Measurements from ENCODE around the gene CCDC169. TPM values are rescaled to one million over a fixed set of nuclear protein-coding genes. Genes with fewer than 3 reads are reported as not detected.
"Not testable (repeated sequence)": the region's sequence is repeated elsewhere in the genome, so short reads cannot be mapped to it uniquely, and the experiment has no call there.

CCDC169 gene
- total RNA-seq, 1 experiment from 2014 or later: 8.5 TPM

DNA sequence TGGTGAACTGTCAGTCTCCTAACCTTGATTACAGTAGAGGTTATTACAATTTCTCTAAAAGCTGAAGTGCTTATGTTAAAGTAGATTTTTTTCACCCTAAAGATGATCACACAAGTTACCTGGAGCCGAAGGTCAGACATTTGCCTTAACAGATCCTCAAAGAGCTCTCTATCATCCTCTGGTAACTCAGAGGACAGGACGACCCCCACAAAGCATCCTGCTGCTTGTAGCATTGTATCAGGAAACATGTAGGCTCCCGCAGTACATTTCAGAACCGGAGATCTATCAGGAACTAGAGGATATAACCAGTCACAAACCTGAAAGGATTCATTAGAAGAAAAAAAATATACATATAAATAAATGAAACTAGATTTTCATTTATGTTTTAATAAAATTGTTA lies 33.7 kb upstream of the CCDC169 start:
- no peak overlapping the region for H3K27ac ChIP-seq
- peaks cover 88% of the 10 kb centered on the region for H3K36me3 ChIP-seq
- H3K9me3 ChIP-seq (replicated peaks): no peaks in the 10 kb centered on the region
- H3K4me3 ChIP-seq: no peak overlapping the region
- no peaks in the 10 kb centered on the region; the same call in 1 of the 2 replicates for H3K4me1 ChIP-seq
- H3K27me3 ChIP-seq: no peaks in the 10 kb centered on the region
- no peak for DNase-seq

GRCh38 chr13:36329361-36329760 lies 31.7 kb upstream of the CCDC169 start:
- H3K36me3 ChIP-seq: peaks cover 92% of the 10 kb centered on the region
- no peaks in the 10 kb centered on the region for H3K9me3 ChIP-seq (replicated peaks)
- H3K4me3 ChIP-seq: no peak overlapping the region
- no peak for DNase-seq
- no peak overlapping the region for H3K27ac ChIP-seq
- peaks cover 3% of the 10 kb centered on the region for H3K4me1 ChIP-seq
- no peaks in the 10 kb centered on the region for H3K27me3 ChIP-seq

DNA sequence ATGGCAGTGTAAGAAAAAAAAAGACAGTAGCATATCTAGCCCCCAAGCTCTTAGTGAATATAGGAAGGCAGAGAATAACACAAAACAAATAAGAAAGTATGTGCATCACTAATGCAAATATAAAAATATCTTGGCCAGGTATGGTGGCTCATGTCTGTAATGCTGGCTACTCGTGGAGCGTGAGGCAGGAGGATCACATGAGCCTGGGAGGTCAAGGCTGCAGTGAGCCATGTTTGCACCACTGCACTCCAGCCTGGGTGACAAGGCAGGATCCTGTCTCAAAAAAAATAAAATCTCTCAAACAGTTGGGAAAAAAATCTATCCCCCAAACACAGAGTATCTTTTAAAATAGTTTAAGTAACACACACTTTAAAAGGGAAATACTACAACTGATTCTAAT lies 31.2 kb upstream of the CCDC169 start:
- H3K27me3 ChIP-seq: no peaks in the 10 kb centered on the region
- peaks cover 7% of the 10 kb centered on the region for H3K4me1 ChIP-seq
- no peak overlapping the region for H3K4me3 ChIP-seq
- no peak overlapping the region for H3K27ac ChIP-seq
- no peak for DNase-seq
- H3K36me3 ChIP-seq: peaks cover 90% of the 10 kb centered on the region
- no peaks in the 10 kb centered on the region for H3K9me3 ChIP-seq (replicated peaks)

DNA sequence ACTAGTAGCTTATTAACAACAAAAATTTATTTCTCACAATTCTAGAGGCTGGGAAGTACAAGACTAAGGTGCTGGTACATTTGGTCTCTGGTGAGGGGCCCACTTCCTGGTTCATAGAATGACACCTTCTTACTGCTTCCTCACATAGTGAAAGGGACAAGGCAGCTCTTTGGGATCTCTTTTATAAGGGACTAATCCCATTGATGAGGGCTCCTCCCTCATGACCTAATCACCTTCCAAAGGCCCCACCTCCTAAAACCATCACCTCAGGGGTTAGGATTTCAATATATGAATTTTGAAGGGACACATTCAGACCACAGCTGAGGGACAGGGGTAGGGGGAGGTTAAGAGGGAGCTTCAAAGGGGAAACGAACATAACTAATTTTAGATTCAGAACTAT lies 28.3 kb upstream of the CCDC169 start:
- Histone ChIP-seq H3K4me1 (peaks cover 12% of the 10 kb centered on the region), H3K4me3 (no peak overlapping the region), H3K9me3 (replicated peaks) (no peaks in the 10 kb centered on the region), H3K27ac (no peak overlapping the region), H3K27me3 (no peaks in the 10 kb centered on the region), H3K36me3 (peaks cover 85% of the 10 kb centered on the region)
- DNase-seq: no peak

DNA sequence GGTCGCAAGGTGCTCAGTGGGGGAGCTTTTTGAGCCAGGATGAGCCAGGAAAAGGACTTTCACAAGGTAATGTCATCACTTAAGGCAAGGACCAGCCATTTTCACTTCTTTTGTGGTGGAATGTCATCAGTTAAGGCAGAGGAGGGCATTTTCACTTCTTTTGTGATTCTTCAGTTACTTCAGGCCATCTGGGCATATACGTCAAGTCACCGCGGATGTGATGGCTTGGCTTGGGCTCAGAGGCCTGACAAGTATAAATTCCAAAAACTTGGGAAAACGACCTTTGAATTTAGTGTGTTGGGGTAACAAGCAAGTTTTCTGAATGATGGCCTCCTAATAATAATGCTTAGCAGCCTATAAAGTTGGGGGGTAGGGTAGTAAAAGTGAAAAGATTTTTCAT lies 27.3 kb upstream of the CCDC169 start:
- DNase-seq; H3K9me3 ChIP-seq (replicated peaks); H3K4me3 ChIP-seq; H3K27ac ChIP-seq; H3K27me3 ChIP-seq: not testable (repeated sequence)
- Histone ChIP-seq H3K4me1 (peaks cover 12% of the 10 kb centered on the region), H3K36me3 (peaks cover 77% of the 10 kb centered on the region)

DNA sequence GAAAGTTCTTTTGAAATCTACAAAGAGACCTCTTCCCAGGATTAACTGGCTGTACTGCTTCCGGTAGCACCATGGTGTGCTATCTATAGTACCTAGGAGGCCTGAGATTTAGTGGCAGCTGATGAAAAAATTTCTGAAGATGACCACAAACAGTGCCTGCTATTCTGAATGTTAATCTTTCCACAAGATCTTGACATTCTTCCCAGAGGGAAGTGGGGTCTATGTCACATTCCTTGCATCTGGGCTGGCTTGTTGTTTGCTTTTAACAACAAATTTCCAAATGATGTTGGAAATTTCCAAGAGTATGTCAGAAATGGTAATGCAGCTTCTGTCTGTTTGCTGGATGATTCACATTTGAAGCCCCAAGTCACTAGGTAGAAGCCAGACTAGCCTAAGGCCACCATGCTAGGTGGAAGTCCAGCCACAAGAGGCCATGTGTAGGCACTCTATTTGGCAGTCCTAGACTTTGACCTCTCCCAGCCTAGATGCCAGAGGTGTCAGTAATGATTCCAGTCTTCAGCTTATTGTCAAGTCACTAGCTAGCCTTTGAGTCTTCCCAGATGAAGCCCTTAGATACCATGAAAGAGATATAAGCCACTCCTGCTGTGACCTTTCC lies 26.4 kb upstream of the CCDC169 start:
- Histone ChIP-seq H3K27me3 (no peaks in the 10 kb centered on the region), H3K4me1 (peaks cover 12% of the 10 kb centered on the region), H3K9me3 (replicated peaks) (no peaks in the 10 kb centered on the region), H3K36me3 (peaks cover 69% of the 10 kb centered on the region), H3K27ac (peak overlapping the region; percentile 68), H3K4me3 (no peak overlapping the region)
- peak; percentile 42 to 43 for DNase-seq

- H3K27ac ChIP-seq: peak overlapping the region; percentile 68
- H3K36me3 ChIP-seq: peaks cover 63% of the 10 kb centered on the region
- DNase-seq: no peak
- no peaks in the 10 kb centered on the region for H3K9me3 ChIP-seq (replicated peaks)
- peaks cover 12% of the 10 kb centered on the region for H3K4me1 ChIP-seq
- no peak overlapping the region for H3K4me3 ChIP-seq
- H3K27me3 ChIP-seq: no peaks in the 10 kb centered on the region
Observed at GRCh38 chr13:36323408-36323807, 25.8 kb upstream of the CCDC169 start.

- H3K4me1 ChIP-seq: peaks cover 12% of the 10 kb centered on the region
- not testable (repeated sequence) for DNase-seq
Observed at GRCh38 chr13:36319793-36320192, 22.2 kb upstream of the CCDC169 start.

DNA sequence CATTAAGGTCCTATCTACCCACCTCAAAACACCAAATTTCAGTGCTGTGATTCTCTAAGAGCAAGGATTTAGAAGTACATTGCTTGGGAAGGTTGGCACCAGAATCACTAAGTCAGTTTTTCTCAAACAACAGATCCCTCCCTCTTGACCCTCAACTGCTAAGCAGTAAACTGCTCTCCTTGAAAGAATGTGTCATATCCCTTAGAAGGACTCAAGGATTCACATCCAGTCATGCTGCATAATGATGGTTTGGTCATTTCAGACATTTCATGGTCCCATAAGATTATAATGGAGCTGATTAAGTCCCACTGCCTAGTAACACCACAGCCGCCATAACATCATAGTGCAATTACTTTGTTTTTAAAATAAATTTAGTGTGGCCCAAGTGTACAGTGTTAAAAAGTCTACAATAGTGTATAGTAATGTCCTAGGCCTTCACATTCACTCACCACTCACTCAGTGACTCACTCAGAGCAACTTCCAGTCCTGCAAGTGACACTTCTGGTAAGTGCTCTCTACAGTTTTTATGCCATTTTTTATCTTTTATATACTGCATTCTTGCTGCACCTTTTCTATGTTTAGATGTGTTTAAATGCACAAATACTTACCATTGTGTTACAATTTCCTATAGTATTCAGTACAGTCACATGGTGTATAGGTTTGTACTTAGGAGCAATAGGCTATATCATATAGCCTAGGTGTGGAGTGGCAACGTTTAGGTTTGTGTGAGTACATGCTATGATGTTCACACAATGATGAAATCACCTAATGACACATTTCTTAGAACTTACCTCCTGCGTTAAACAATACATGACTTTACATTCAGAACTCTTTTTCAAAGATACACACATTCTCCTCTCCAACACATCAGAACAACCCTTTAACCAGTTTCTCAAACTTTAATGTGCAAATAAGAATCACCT lies 15.7 kb upstream of the CCDC169 start:
- Histone ChIP-seq H3K36me3 (peaks cover 61% of the 10 kb centered on the region), H3K9me3 (replicated peaks) (no peaks in the 10 kb centered on the region), H3K4me1 (no peaks in the 10 kb centered on the region), H3K27me3 (no peaks in the 10 kb centered on the region), H3K27ac (no peak overlapping the region), H3K4me3 (no peak overlapping the region)
- DNase-seq: no peak

More at GRCh38 chr13:36319793-36320192, 22.2 kb upstream of the CCDC169 start:
- H3K9me3 ChIP-seq (replicated peaks); H3K4me3 ChIP-seq; H3K27ac ChIP-seq; H3K27me3 ChIP-seq: not testable (repeated sequence)
- H3K36me3 ChIP-seq: peaks cover 40% of the 10 kb centered on the region

GRCh38 chr13:36310417-36311108 lies 12.9 kb upstream of the CCDC169 start:
- Histone ChIP-seq H3K9me3 (replicated peaks) (no peaks in the 10 kb centered on the region), H3K27ac (no peak overlapping the region), H3K4me3 (no peak overlapping the region), H3K4me1 (no peaks in the 10 kb centered on the region), H3K27me3 (no peaks in the 10 kb centered on the region), H3K36me3 (peaks cover 66% of the 10 kb centered on the region)
- no peak for DNase-seq

GRCh38 chr13:36302289-36302688 lies 4.7 kb upstream of the CCDC169 start:
- Histone ChIP-seq H3K27ac (no peak overlapping the region), H3K36me3 (peaks cover 22% of the 10 kb centered on the region), H3K4me1 (no peaks in the 10 kb centered on the region), H3K27me3 (no peaks in the 10 kb centered on the region), H3K4me3 (no peak overlapping the region), H3K9me3 (replicated peaks) (no peaks in the 10 kb centered on the region)
- DNase-seq: no peak

DNA sequence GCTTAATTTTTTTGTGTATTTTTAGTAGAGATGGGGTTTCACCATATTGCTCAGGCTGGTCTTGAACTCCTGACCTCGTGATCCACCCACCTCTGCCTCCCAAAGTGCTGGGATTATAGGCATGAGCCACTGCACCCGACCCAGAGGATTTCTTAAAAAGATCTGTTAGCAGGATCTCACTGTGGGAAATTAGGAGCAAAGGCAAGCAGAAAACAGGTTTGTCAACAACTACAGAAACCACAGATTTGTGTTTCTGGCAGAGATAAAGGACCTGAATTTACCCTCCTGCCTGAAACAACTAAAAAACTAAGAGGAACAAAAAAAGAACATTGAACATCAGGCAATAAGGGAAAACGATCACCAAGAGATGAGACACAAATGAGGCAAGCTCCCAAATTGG lies 1.9 kb upstream of the CCDC169 start:
- H3K9me3 ChIP-seq (replicated peaks); DNase-seq; H3K27me3 ChIP-seq; H3K4me3 ChIP-seq; H3K27ac ChIP-seq; H3K4me1 ChIP-seq: not testable (repeated sequence)
- H3K36me3 ChIP-seq: peaks cover 17% of the 10 kb centered on the region

DNA sequence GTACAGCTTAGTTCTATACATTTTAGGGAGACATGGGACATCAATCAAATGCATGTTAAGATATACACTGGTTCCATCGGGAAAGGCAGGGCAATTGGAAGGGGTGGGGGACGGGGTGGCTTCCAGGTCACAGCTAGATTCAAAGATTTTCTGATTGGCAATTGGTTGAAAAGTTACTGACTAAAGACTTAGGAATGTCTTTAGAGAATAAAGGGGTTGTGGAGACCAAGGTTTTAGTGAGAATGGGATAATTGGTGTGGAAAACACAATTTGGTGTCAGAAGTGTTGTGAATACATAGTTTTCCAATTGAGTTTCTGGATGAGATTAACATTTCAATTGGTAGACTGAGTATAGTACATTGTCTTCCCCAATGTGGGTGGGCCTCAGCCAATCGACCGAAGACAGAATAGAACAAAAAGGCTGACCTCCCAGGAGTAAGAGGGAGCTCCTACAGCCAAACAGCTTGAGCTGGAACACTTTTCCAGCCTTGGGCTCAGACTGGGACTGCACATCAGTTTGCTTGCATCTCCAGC lies 988 bp upstream of the CCDC169 start:
- peak; percentile 15 to 39 for DNase-seq
- peak overlapping the region; percentile 88 for H3K27ac ChIP-seq
- H3K4me3 ChIP-seq: peak overlapping the region; percentile 90

GRCh38 chr13:36294096-36294495 lies 3.5 kb downstream of the CCDC169 start:
- no peak for DNase-seq
- H3K4me1 ChIP-seq: no peaks in the 10 kb centered on the region
- H3K27me3 ChIP-seq: no peaks in the 10 kb centered on the region
- H3K27ac ChIP-seq: no peak overlapping the region
- H3K9me3 ChIP-seq (replicated peaks): peaks cover 10% of the 10 kb centered on the region
- 0 out of 2 replicates have a peak, but pooled peaks cover 7% of the 10 kb centered on the region for H3K36me3 ChIP-seq
- no peak overlapping the region for H3K4me3 ChIP-seq

More for the DNA sequence above, 988 bp upstream of the CCDC169 start:
- H3K27me3 ChIP-seq: no peaks in the 10 kb centered on the region
- H3K9me3 ChIP-seq (replicated peaks): no peaks in the 10 kb centered on the region
- H3K4me1 ChIP-seq: no peaks in the 10 kb centered on the region
- peaks cover 8% of the 10 kb centered on the region; the same call in 1 of the 2 replicates for H3K36me3 ChIP-seq

GRCh38 chr13:36293497-36293896 lies 4.1 kb downstream of the CCDC169 start:
- Histone ChIP-seq H3K4me3 (no peak overlapping the region), H3K4me1 (no peaks in the 10 kb centered on the region), H3K27ac (no peak overlapping the region), H3K27me3 (no peaks in the 10 kb centered on the region), H3K9me3 (replicated peaks) (peaks cover 14% of the 10 kb centered on the region), H3K36me3 (0 out of 2 replicates have a peak, but pooled peaks cover 7% of the 10 kb centered on the region)
- DNase-seq: no peak
